K562 (cell line): ENCODE results near the gene PTOV1. TPM values are rescaled to one million over a fixed set of nuclear protein-coding genes. Genes with fewer than 3 reads are reported as not detected.

Experiments used
- BCL6 ChIP-seq: fragments of 250-450 bp; sonication (Bioruptor Pico); IDR thresholded peaks from 2 replicates; pipeline ENCODE4 v1.4.0; 2020
- BRD9 ChIP-seq: fragments of 450-650 bp; IDR thresholded peaks from 2 replicates; pipeline ENCODE4 v1.6.1; 2018; ENCODE audit warnings: low read depth; ENCODE audit not compliant: partially characterized antibody
- CEBPG ChIP-seq, 3 experiments: fragments of 200-800 bp in 1 of 3; sonication (Bioruptor generic) in 1 of 3; sonication (generic) in 1 of 3; formaldehyde crosslinking in 1 of 3; IDR thresholded peaks in 2 of 3; conservative IDR thresholded peaks in 1 of 3; 2 replicates each; pipeline versions ENCODE4 v1.6.1 to v1.8.0; 2016 to 2022; ENCODE audit warnings: missing compliant biosample characterization in 2 of 3, missing genetic modification characterization in 2 of 3, mild to moderate bottlenecking in 1 of 3, missing genetic modification reagents in 1 of 3
- EHMT2 ChIP-seq: fragments of 450-650 bp; IDR thresholded peaks from 2 replicates; pipeline ENCODE4 v1.6.1; 2018; ENCODE audit warnings: antibody characterized with exemption
- ESRRB ChIP-seq: fragments of 250-450 bp; sonication (Bioruptor Pico); IDR thresholded peaks from 2 replicates; pipeline ENCODE4 v1.5.0; 2020; ENCODE audit warnings: mild to moderate bottlenecking, moderate library complexity, borderline replicate concordance
- EWSR1 ChIP-seq: fragments of 450-650 bp; IDR thresholded peaks from 2 replicates; pipeline ENCODE4 v1.6.1; 2018; ENCODE audit warnings: borderline replicate concordance, mild to moderate bottlenecking, low read depth, moderate library complexity; ENCODE audit not compliant: partially characterized antibody
- FOXA3 ChIP-seq, 2 experiments: fragments of 450-650 bp in 1 of 2; sonication (generic) in 1 of 2; formaldehyde crosslinking; IDR thresholded peaks in 1 of 2; conservative IDR thresholded peaks in 1 of 2; 2 replicates each; pipeline versions ENCODE4 v1.4.0 to v1.8.0; 2020 to 2022; ENCODE audit warnings: mild to moderate bottlenecking in 2 of 2, missing genetic modification reagents in 1 of 2
- FOXP1 ChIP-seq: sonication (generic); formaldehyde crosslinking; IDR thresholded peaks from 2 replicates; pipeline ENCODE4 v1.8.0; 2022; ENCODE audit warnings: mild to moderate bottlenecking, missing genetic modification reagents
- HDAC3 ChIP-seq: fragments of 450-650 bp; IDR thresholded peaks from 2 replicates; pipeline ENCODE4 v1.6.1; 2018; ENCODE audit warnings: borderline replicate concordance, mild to moderate bottlenecking, moderate library complexity; ENCODE audit not compliant: partially characterized antibody
- HDGF ChIP-seq: fragments of 450-650 bp; IDR thresholded peaks from 2 replicates; pipeline ENCODE4 v1.6.1; 2016
- HNRNPL ChIP-seq: fragments of 200-400 bp; formaldehyde crosslinking; IDR thresholded peaks from 2 replicates; pipeline ENCODE4 v1.6.1; 2017; ENCODE audit warnings: low read depth, mild to moderate bottlenecking, low read length
- JUN ChIP-seq, 2 experiments: sonication (generic) in 1 of 2; formaldehyde crosslinking in 1 of 2; IDR thresholded peaks; 2 replicates each; pipeline versions ENCODE4 v1.6.1 to v1.8.0; 2012 to 2022; ENCODE audit warnings: borderline replicate concordance in 2 of 2, mild to moderate bottlenecking in 2 of 2, improper control_type of control experiment in 1 of 2, low read depth in 1 of 2, low read length in 1 of 2, missing genetic modification reagents in 1 of 2
- MAFF ChIP-seq: IDR thresholded peaks from 2 replicates; pipeline ENCODE4 v1.6.1; 2012; ENCODE audit warnings: low read length, improper control_type of control experiment
- MXI1 ChIP-seq: IDR thresholded peaks from 2 replicates; pipeline ENCODE4 v1.6.1; 2011; ENCODE audit warnings: low read depth, mild to moderate bottlenecking, improper control_type of control experiment, low read length
- RBM39 ChIP-seq: fragments of 200-400 bp; formaldehyde crosslinking; optimal IDR thresholded peaks from 2 replicates; pipeline ENCODE3; 2018; ENCODE audit warnings: low read depth, low read length
- SAP30 ChIP-seq: fragments of 200-600 bp; sonication (generic); IDR thresholded peaks from 2 replicates; pipeline ENCODE4 v1.6.1; 2012; ENCODE audit warnings: borderline replicate concordance, low read depth, mild to moderate bottlenecking, moderate library complexity, low read length, control low read depth, inconsistent platforms; ENCODE audit not compliant: insufficient read depth, poor library complexity, severe bottlenecking
- SMARCA4 ChIP-seq: fragments of 450-650 bp; IDR thresholded peaks from 2 replicates; pipeline ENCODE4 v1.6.1; 2016
- SOX6 ChIP-seq: fragments of 450-650 bp; IDR thresholded peaks from 2 replicates; pipeline ENCODE4 v1.6.1; 2014; ENCODE audit warnings: mild to moderate bottlenecking
- TAF15 ChIP-seq: fragments of 200-400 bp; formaldehyde crosslinking; IDR thresholded peaks from 2 replicates; pipeline ENCODE4 v1.6.1; 2017; ENCODE audit warnings: mild to moderate bottlenecking, low read depth, low read length, moderate library complexity
- TOE1 ChIP-seq, 2 experiments: fragments of 450-650 bp in 1 of 2; sonication (generic) in 1 of 2; formaldehyde crosslinking in 1 of 2; IDR thresholded peaks; 2 replicates each; pipeline versions ENCODE4 v1.7.1 to v1.8.0; 2016 to 2022; ENCODE audit warnings: borderline replicate concordance in 2 of 2, mild to moderate bottlenecking in 2 of 2, antibody characterized with exemption in 1 of 2, inconsistent platforms in 1 of 2, low read depth in 1 of 2, missing genetic modification reagents in 1 of 2, moderate library complexity in 1 of 2
- ZBED1 ChIP-seq: IDR thresholded peaks from 2 replicates; pipeline ENCODE4 v1.6.1; 2014
- ZKSCAN3 ChIP-seq: fragments of 250-450 bp; sonication (Bioruptor Pico); IDR thresholded peaks from 2 replicates; pipeline ENCODE4 v1.4.0; 2020
- ZNF174 ChIP-seq: fragments of 250-450 bp; sonication (Bioruptor Pico); IDR thresholded peaks from 2 replicates; pipeline ENCODE4 v1.4.0; 2020; ENCODE audit warnings: mild to moderate bottlenecking
- ZNF589 ChIP-seq: fragments of 200-800 bp; sonication (Bioruptor generic); IDR thresholded peaks from 2 replicates; pipeline ENCODE4 v1.6.1; 2016; ENCODE audit warnings: low read depth, missing genetic modification characterization, missing compliant biosample characterization
- polyA plus RNA-seq, 8 experiments: library from polyadenylated mRNA; depleted of rRNA in 4 of 8; stranded (reverse) in 5 of 8; unstranded in 3 of 8; fragments of >200 nt; fragmentation: Nextera tagmentation in 2 of 8; fragmentation: Illumina TruSeq in 1 of 8; extraction: Ambion mirVana in 2 of 8; extraction: Trizol in 1 of 8; gene quantifications; 2 replicates each; pipeline versions ENCODE4 v1.2.1 to v1.2.3, GENCODE V29; 2011 to 2014; ENCODE audit warnings: inconsistent platforms in 1 of 8, missing spikeins in 1 of 8
- total RNA-seq, 7 experiments: library from RNA; depleted of rRNA in 6 of 7; stranded (reverse); fragments of >200 nt in 6 of 7; fragmentation: Illumina TruSeq in 2 of 7; extraction: Trizol in 2 of 7; gene quantifications; 2 replicates each; pipeline versions ENCODE4 v1.2.1 to v1.2.3, GENCODE V29; 2011 to 2021; ENCODE audit warnings: low replicate concordance in 1 of 7
- TF ChIP-seq, protein P1 (sequence below): fragments of 250-450 bp; sonication (Bioruptor Pico); IDR thresholded peaks from 2 replicates; pipeline ENCODE4 v1.5.0; 2021
- TF ChIP-seq, protein P2 (sequence below): fragments of 250-450 bp; sonication (Bioruptor Pico); IDR thresholded peaks from 2 replicates; pipeline ENCODE4 v1.4.0; 2020; ENCODE audit warnings: mild to moderate bottlenecking, moderate library complexity

Gene PTOV1
- total and polyA plus RNA-seq, 9 of the 15 experiments (the other 6 are each of a cell fraction or from before 2014, with no cell fraction given), result 4.9 to 169 (median 43.5) TPM

DNA sequence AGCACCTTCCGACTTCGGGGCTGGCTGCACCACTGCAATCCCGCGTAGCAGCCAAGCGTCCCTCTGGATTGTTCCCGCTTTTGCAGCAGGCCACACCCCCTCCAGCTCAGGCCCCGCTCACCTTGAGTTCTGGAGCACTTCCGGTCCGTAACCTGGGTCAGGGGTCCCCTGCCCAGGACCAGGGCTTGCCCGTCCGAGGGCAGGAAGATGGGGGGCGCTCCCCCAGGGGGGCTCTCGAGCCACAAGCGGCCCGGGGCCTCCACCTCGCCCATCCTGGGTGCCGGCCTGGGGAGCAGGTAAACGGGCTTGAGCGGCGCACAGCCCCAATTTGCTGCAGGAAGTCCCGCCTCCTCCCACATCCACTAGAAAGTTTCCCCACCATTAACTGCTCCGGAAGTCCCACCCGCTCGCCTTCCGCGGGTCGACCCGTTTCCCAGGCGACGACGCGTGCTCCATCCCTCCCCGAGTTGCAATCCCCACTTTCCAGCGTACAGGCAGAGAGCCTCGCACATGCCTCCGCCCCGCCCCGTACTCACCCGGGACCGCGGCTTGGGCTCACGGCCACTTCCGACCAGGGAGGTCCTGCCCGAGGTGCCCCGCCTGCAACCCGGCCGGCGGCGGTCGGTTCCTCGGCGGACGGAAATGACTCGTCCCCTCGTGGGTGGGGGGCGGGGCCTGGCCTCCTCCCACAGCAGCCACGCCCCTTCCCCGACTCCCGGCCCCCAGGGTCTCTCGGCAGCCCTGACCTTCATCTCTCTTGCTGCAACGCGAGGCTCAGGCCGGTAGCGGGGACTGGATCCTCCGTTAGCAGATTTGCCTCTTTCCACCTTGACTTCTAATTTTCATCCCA is 16.2 kb downstream of the PTOV1 start, which contains the start of gene PNKP (continued):
- peak; percentile 72; the same call in 1 of the 2 replicates for TF ChIP-seq TOE1 (IDR thresholded peaks at IDR 0.05; ENCODE audit: borderline replicate concordance)
- TF ChIP-seq TOE1 (CRISPR knock-in tag; IDR thresholded peaks at IDR 0.05; ENCODE audit: borderline replicate concordance, low read depth), result no peak; the same call in 1 of the 2 replicates
- no peak for TF ChIP-seq ZNF174 (CRISPR knock-in tag)
- TF ChIP-seq HDAC3, result no peak
- TF ChIP-seq SOX6, result 0 out of 2 replicates have a peak, but pooled peaks have one; percentile 41
- TF ChIP-seq ZNF589 (CRISPR knock-in tag), result no peak
- peak; percentile 46; the same call in 1 of the 2 replicates for TF ChIP-seq CEBPG (CRISPR knock-in tag; IDR thresholded peaks at IDR 0.05)
- 0 out of 4 replicates have a peak, but pooled peaks of 1 of the 2 experiments have one; percentile 10 for TF ChIP-seq CEBPG (tag; conservative IDR thresholded peaks at IDR 0.05 in 1 of 2, IDR thresholded peaks at IDR 0.05 in 1 of 2)
- no peak for TF ChIP-seq ESRRB (CRISPR knock-in tag)
- no peak for TF ChIP-seq MAFF
- TF ChIP-seq BRD9, result no peak
- TF ChIP-seq BCL6 (CRISPR knock-in tag), result no peak
- no peak for TF ChIP-seq EWSR1
- TF ChIP-seq TAF15, result no peak
- TF ChIP-seq JUN (IDR thresholded peaks at IDR 0.05; ENCODE audit: borderline replicate concordance, low read depth, low read length), result no peak
- peak; percentile 13; the same call in 1 of the 2 replicates for TF ChIP-seq JUN (CRISPR knock-in tag; IDR thresholded peaks at IDR 0.05; ENCODE audit: borderline replicate concordance)
- TF ChIP-seq SAP30, result peak; percentile 95
- TF ChIP-seq, protein P1, sequence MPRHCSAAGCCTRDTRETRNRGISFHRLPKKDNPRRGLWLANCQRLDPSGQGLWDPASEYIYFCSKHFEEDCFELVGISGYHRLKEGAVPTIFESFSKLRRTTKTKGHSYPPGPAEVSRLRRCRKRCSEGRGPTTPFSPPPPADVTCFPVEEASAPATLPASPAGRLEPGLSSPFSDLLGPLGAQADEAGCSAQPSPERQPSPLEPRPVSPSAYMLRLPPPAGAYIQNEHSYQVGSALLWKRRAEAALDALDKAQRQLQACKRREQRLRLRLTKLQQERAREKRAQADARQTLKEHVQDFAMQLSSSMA (CRISPR knock-in tag), result no peak
- no peak for TF ChIP-seq HNRNPL
- TF ChIP-seq FOXP1, result peak; percentile 40; the same call in 1 of the 2 replicates
- TF ChIP-seq, protein P2, sequence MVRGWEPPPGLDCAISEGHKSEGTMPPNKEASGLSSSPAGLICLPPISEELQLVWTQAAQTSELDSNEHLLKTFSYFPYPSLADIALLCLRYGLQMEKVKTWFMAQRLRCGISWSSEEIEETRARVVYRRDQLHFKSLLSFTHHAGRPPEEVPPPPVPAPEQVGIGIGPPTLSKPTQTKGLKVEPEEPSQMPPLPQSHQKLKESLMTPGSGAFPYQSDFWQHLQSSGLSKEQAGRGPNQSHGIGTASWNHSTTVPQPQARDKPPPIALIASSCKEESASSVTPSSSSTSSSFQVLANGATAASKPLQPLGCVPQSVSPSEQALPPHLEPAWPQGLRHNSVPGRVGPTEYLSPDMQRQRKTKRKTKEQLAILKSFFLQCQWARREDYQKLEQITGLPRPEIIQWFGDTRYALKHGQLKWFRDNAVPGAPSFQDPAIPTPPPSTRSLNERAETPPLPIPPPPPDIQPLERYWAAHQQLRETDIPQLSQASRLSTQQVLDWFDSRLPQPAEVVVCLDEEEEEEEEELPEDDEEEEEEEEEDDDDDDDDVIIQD, result no peak
- TF ChIP-seq HDGF, result no peak
- TF ChIP-seq EHMT2, result no peak
- TF ChIP-seq RBM39, result no peak
- TF ChIP-seq SMARCA4, result no peak
- TF ChIP-seq ZKSCAN3 (CRISPR knock-in tag), result no peak
- TF ChIP-seq ZBED1, result no peak
- peak; percentile 62 for TF ChIP-seq MXI1
- TF ChIP-seq FOXA3 (CRISPR knock-in tag; conservative IDR thresholded peaks at IDR 0.05 in 1 of 2, IDR thresholded peaks at IDR 0.05 in 1 of 2), result 0 out of 4 replicates have a peak, but pooled peaks of 1 of the 2 experiments have one; percentile 11
